ENCODE data around the gene MPRIP.

The MPRIP gene

DNA sequence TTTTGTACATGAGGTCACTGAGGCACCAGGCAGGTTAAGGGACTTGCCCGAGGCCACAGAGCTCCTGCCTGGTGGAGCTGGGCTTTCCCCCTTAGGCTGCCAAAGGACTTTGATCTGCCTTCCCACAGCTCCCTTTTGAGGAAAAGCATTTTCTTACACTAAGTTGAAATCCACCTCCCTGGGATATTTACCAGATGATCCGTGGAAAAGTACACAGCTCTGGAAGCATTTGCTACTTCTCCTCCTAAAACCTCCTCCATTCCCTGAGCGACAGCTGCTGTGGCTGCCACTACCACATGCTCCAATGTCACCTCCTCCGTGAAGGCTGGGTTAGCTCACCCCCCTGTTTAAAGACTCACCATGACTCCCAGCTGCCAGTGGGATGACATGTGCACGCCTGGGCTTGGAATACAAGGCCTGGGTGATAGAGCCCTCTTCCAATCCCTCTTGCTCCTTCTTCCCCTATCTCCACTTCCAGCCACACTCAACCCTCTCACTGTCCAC is 1.2 kb upstream of the MPRIP start (continued):
- TF ChIP-seq, protein P1, sequence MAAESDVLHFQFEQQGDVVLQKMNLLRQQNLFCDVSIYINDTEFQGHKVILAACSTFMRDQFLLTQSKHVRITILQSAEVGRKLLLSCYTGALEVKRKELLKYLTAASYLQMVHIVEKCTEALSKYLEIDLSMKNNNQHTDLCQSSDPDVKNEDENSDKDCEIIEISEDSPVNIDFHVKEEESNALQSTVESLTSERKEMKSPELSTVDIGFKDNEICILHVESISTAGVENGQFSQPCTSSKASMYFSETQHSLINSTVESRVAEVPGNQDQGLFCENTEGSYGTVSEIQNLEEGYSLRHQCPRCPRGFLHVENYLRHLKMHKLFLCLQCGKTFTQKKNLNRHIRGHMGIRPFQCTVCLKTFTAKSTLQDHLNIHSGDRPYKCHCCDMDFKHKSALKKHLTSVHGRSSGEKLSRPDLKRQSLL (tag by site-specific recombination; IDR thresholded peaks at IDR 0.05) = peak; percentile 87
- peak; percentile 7 for TF ChIP-seq ZBTB8A (tag by site-specific recombination; IDR thresholded peaks at IDR 0.05)
- TF ChIP-seq ZNF394 (tag by site-specific recombination; IDR thresholded peaks at IDR 0.05; ENCODE audit: borderline replicate concordance) = no peak
- TF ChIP-seq ZNF23 (tag by site-specific recombination; IDR thresholded peaks at IDR 0.05; ENCODE audit: borderline replicate concordance) = no peak
- peak; percentile 62 for TF ChIP-seq ZNF600 (tag by site-specific recombination; IDR thresholded peaks at IDR 0.05)
- TF ChIP-seq, protein P2, sequence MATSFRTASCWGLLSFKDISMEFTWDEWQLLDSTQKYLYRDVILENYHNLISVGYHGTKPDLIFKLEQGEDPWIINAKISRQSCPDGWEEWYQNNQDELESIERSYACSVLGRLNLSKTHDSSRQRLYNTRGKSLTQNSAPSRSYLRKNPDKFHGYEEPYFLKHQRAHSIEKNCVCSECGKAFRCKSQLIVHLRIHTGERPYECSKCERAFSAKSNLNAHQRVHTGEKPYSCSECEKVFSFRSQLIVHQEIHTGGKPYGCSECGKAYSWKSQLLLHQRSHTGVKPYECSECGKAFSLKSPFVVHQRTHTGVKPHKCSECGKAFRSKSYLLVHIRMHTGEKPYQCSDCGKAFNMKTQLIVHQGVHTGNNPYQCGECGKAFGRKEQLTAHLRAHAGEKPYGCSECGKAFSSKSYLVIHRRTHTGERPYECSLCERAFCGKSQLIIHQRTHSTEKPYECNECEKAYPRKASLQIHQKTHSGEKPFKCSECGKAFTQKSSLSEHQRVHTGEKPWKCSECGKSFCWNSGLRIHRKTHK (tag by site-specific recombination; IDR thresholded peaks at IDR 0.05) = no peak
- TF ChIP-seq ZIC2 (tag by site-specific recombination; IDR thresholded peaks at IDR 0.05) = peak; percentile 50; the same call in 1 of the 2 replicates
- TF ChIP-seq ZNF366 (tag by site-specific recombination; conservative IDR thresholded peaks at IDR 0.05) = peak; percentile 34
- no peak for TF ChIP-seq ZNF157 (tag by site-specific recombination; IDR thresholded peaks at IDR 0.05)
- no peak for TF ChIP-seq ZNF621 (tag by site-specific recombination; IDR thresholded peaks at IDR 0.05)
- no peak for TF ChIP-seq ZNF416 (tag by site-specific recombination; IDR thresholded peaks at IDR 0.05)
- TF ChIP-seq, protein P3, sequence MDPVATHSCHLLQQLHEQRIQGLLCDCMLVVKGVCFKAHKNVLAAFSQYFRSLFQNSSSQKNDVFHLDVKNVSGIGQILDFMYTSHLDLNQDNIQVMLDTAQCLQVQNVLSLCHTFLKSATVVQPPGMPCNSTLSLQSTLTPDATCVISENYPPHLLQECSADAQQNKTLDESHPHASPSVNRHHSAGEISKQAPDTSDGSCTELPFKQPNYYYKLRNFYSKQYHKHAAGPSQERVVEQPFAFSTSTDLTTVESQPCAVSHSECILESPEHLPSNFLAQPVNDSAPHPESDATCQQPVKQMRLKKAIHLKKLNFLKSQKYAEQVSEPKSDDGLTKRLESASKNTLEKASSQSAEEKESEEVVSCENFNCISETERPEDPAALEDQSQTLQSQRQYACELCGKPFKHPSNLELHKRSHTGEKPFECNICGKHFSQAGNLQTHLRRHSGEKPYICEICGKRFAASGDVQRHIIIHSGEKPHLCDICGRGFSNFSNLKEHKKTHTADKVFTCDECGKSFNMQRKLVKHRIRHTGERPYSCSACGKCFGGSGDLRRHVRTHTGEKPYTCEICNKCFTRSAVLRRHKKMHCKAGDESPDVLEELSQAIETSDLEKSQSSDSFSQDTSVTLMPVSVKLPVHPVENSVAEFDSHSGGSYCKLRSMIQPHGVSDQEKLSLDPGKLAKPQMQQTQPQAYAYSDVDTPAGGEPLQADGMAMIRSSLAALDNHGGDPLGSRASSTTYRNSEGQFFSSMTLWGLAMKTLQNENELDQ (tag by site-specific recombination; IDR thresholded peaks at IDR 0.05; ENCODE audit: low read depth) = no peak
- TF ChIP-seq IKZF3 (tag by site-specific recombination; IDR thresholded peaks at IDR 0.05) = 0 out of 2 replicates have a peak, but pooled peaks have one; percentile 16
- TF ChIP-seq SALL2 (tag by site-specific recombination; IDR thresholded peaks at IDR 0.05; ENCODE audit: borderline replicate concordance) = no peak
- TF ChIP-seq, protein P4, sequence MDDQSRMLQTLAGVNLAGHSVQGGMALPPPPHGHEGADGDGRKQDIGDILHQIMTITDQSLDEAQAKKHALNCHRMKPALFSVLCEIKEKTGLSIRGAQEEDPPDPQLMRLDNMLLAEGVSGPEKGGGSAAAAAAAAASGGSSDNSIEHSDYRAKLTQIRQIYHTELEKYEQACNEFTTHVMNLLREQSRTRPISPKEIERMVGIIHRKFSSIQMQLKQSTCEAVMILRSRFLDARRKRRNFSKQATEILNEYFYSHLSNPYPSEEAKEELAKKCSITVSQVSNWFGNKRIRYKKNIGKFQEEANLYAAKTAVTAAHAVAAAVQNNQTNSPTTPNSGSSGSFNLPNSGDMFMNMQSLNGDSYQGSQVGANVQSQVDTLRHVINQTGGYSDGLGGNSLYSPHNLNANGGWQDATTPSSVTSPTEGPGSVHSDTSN (CRISPR knock-in tag; IDR thresholded peaks at IDR 0.05) = no peak
- TF ChIP-seq ZNF16 (tag by site-specific recombination; IDR thresholded peaks at IDR 0.05; ENCODE audit: low read depth) = 0 out of 2 replicates have a peak, but pooled peaks have one; percentile 59
- TF ChIP-seq ZNF423 (tag by site-specific recombination; IDR thresholded peaks at IDR 0.05) = no peak
- TF ChIP-seq, protein P5, sequence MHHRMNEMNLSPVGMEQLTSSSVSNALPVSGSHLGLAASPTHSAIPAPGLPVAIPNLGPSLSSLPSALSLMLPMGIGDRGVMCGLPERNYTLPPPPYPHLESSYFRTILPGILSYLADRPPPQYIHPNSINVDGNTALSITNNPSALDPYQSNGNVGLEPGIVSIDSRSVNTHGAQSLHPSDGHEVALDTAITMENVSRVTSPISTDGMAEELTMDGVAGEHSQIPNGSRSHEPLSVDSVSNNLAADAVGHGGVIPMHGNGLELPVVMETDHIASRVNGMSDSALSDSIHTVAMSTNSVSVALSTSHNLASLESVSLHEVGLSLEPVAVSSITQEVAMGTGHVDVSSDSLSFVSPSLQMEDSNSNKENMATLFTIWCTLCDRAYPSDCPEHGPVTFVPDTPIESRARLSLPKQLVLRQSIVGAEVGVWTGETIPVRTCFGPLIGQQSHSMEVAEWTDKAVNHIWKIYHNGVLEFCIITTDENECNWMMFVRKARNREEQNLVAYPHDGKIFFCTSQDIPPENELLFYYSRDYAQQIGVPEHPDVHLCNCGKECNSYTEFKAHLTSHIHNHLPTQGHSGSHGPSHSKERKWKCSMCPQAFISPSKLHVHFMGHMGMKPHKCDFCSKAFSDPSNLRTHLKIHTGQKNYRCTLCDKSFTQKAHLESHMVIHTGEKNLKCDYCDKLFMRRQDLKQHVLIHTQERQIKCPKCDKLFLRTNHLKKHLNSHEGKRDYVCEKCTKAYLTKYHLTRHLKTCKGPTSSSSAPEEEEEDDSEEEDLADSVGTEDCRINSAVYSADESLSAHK (tag by site-specific recombination; IDR thresholded peaks at IDR 0.05) = no peak
- 0 out of 2 replicates have a peak, but pooled peaks have one; percentile 26 for TF ChIP-seq BCL11B (tag by site-specific recombination; IDR thresholded peaks at IDR 0.05; ENCODE audit: low read depth)
- peak; percentile 38; the same call in 1 of the 2 replicates for TF ChIP-seq GLIS1 (tag by site-specific recombination; IDR thresholded peaks at IDR 0.05)
- TF ChIP-seq, protein P6, sequence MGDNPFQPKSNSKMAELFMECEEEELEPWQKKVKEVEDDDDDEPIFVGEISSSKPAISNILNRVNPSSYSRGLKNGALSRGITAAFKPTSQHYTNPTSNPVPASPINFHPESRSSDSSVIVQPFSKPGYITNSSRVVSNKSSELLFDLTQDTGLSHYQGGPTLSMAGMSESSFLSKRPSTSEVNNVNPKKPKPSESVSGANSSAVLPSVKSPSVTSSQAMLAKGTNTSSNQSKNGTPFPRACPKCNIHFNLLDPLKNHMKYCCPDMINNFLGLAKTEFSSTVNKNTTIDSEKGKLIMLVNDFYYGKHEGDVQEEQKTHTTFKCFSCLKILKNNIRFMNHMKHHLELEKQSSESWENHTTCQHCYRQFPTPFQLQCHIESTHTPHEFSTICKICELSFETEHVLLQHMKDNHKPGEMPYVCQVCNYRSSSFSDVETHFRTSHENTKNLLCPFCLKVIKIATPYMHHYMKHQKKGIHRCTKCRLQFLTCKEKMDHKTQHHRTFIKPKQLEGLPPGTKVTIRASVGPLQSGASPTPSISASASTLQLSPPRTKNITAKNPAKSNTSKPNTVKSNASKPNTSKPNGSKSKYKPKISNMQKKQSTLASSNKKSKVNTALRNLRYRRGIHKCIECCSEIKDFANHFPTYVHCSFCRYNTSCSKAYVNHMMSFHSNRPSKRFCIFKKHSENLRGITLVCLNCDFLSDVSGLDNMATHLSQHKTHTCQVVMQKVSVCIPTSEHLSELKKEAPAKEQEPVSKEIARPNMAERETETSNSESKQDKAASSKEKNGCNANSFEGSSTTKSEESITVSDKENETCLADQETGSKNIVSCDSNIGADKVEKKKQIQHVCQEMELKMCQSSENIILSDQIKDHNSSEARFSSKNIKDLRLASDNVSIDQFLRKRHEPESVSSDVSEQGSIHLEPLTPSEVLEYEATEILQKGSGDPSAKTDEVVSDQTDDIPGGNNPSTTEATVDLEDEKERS (tag by site-specific recombination; IDR thresholded peaks at IDR 0.05) = no peak
- no peak for TF ChIP-seq PRDM1 (tag by site-specific recombination; IDR thresholded peaks at IDR 0.05)
- no peak for TF ChIP-seq ZNF510 (tag by site-specific recombination; IDR thresholded peaks at IDR 0.05; ENCODE audit: insufficient replicate concordance)
- no peak for TF ChIP-seq ZNF274 (IDR thresholded peaks at IDR 0.05; ENCODE audit: low read length)
- no peak for TF ChIP-seq ZNF274 (tag by site-specific recombination; IDR thresholded peaks at IDR 0.05; ENCODE audit: borderline replicate concordance)
